SHP77 treated with DMSO at 0.1 percent for 48 hours (cell line): Measurements from ENCODE around the gene FKBP1B.
"Not testable (repeated sequence)": the region's sequence is repeated elsewhere in the genome, so short reads cannot be mapped to it uniquely, and the experiment has no call there.

ENCODE experiments used
- DNase-seq: peaks from one replicate; lab custom pipeline; 2025; lab: John Stamatoyannopoulos, UW

Gene FKBP1B

GRCh38 chr2:24072259-24072658 lies 22.7 kb downstream of the FKBP1B start:
- no peak for DNase-seq

DNA sequence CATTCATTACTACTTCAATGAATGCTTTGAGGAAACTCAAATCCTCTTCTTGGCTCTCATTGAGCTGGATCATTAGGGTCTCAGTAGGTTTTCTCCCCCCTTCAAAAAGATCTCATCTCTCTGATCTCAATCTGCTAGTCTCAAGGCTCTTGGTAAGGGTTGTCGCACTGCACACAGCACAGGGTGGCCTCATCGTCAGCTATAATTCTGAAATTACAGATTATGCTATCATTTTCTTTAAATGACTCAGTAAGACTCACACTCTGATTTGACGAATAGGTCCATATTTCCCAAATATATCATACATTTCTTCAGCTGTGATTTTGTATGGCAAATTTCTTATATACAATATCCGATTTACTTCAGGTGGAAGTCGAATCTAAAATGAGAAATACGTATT lies 24.3 kb downstream of the FKBP1B start:
- no peak for DNase-seq

DNA sequence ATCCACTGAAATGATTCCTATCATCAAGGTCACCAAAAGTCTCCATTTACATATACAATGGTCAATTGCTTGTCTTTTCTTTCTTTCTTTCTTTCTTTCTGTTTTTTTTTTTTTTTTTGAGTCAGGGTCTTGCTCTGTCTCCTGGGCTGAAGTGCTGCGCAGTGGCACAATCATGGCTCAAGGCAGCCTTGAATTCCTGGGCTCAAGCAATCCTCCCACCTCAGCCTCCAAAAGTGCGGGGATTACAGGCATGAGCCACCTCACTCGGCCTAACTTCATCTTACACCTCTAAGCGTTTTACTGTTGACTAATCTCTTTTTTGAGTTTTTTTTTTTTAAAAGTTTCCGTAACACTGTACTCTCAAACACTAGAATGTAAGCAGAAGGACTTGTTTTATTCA lies 25.7 kb downstream of the FKBP1B start:
- DNase-seq, result no peak

GRCh38 chr2:24075915-24076848 lies 26.6 kb downstream of the FKBP1B start, which contains the start of gene SF3B6:
Gene SF3B6, minus strand, starts transcription at chr2:24076326. Its CDS starts 97 bp downstream, at chr2:24076229.
- peak; percentile 95 for DNase-seq

- no peak for DNase-seq
Observed at GRCh38 chr2:24076849-24077534, 27.5 kb downstream of the FKBP1B start.

DNA sequence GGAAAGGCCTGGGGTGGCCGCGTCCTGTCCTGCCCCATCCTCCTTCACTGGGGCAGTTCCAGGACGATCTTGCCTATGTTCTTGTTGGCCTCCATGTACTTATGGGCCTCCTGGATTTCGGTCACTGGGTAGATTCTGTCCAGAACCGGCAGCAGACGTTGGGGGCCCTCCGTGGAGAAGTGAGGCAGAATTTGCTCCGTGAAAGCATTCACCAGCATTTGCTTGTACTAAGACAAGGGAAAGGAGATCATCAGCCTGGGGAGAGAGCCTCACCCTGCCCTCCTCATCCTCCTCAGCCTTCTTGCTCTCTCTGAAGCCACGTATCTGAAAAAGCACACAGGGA lies 28.0 kb downstream of the FKBP1B start:
- no peak for DNase-seq

GRCh38 chr2:24077879-24078278 lies 28.3 kb downstream of the FKBP1B start:
- no peak for DNase-seq

GRCh38 chr2:24080701-24081100 lies 31.2 kb downstream of the FKBP1B start:
- DNase-seq, result peak; percentile 44

DNA sequence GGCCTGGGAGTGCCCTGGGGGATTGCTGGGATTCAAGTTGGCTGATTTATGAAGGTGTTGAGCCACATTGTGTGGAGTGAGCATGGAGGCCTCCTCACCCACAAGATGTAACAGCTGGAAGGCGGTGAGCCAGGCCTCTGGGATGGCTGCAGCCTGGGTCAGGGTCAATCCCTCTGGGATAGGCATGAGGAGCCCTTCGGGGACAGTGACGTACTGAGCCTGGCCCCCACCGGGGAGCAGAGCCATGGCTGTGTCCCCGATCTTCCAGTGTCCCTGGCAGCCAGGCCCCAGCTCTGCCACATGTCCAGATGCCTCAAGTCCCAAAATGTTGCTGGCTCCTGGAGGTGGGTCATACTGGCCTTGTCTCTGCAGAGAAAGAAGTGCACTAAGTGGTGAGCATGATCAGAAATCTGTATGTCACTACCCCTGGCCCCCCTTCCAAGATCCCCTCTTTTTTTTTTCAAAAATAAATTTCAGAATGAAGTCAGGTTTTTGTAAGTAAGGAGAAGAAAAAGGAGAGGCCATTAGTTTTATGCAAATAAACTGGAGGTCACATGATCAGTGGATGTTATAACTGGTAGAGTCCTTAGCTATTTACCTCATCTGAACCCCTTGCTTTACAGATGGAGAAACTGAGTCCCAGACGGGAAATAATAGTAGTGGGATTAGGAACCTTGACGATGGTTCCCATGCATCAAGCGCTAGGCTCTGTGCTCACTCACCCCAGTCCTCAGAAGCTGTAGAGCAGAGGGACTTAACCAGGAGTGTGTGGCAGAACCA lies 33.4 kb downstream of the FKBP1B start:
- DNase-seq, result no peak

DNA sequence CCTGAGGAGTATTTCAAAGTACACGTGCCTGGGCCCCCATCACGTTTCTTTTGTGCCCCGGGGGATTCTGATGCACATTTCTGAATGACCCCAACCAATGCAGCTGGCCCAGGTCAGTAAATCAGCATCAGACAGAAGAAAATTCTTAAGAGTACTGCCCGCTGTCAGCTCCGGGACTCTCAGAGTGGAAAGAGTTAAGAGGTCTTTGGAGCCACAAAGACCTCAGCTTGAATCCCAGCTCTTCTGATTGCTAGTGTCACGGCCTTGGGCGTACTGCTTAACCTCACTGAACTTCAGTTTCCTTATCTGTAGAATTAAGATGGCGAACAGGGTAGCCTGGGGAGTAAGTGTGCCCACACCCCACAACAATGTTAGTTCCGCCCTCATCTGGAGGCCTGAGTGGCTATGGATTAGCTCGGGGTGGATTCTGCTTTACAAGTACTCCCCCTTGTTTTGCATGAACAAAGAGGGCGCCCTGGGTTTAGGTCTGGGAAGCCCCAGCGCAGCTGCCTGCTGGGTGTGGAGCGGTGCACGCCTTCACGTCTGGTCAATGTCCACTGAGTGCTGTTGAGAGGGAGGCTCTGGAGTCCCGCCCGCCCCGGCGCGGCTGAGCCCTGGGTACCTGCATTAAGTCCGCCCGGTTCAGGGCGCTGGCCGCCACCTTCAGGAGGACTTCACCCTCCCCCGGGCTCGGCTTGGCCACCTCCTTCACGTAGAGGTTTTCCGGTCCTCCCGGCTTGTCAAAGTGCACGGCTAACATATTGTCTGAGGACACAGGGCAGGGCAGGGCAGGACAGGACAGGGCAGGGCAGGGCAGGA lies 34.2 kb downstream of the FKBP1B start:
- DNase-seq, result peak; percentile 67

DNA sequence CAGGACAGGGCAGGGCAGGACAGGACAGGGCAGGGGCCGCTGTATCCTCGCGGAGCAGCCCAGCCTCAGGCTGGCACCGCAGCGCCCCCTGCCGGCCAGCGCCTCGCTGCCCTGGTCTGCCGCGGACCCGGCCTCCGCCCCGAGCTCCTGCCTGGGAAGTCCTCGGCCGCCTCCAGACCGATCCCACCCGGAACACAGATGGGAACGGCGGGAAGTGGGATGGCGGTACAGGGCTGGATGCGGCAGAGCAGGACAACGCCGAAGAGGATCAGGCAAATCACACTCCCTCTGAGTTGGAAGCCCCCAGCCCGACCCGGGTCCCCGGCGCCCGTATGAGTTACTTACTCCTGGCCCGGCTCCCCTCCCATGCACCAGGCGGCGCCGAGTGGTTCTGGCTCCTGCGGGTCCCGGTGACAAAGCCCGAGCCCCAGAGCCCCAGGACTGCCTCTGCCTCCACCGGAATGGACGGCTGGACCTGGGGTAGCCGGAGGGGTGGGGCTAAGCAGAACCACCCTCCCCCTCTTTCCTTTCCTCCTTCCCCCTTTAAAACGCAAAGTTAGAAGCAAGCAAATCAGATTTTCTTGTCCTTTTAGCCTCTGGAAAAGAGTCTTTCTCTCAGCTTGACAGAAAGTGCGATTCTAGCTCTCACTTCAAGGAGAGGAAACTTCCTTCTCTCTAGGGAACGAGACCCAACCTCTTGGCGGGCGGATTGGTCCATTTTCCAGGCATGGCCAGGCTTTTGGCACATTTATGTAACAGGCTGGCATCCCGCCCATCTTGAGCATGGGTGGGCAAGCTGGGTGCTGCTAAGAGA lies 35.1 kb downstream of the FKBP1B start, which contains the start of gene TP53I3:
TP53I3 (minus strand) TSS at position 449 of the 814 bp plus-strand sequence. CDS start 508 bp downstream, outside the sequence.
- peak; percentile 70 for DNase-seq

DNA sequence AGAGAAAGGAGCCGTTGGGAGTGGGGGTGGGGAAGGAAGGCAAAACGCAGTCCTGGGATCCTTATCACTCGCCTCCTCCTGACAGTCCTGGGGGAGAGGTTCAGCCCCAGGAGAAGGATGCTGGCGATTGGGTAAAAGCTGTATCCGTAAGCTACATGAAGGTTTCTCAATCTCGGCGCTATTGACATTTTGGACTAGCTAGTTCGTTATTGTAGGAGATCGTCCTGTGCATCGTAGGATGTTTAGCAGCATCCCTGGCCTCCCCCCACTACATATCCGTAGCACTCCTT lies 35.6 kb downstream of the FKBP1B start:
- no peak for DNase-seq

GRCh38 chr2:24086241-24086640 lies 36.7 kb downstream of the FKBP1B start:
- no peak for DNase-seq

DNA sequence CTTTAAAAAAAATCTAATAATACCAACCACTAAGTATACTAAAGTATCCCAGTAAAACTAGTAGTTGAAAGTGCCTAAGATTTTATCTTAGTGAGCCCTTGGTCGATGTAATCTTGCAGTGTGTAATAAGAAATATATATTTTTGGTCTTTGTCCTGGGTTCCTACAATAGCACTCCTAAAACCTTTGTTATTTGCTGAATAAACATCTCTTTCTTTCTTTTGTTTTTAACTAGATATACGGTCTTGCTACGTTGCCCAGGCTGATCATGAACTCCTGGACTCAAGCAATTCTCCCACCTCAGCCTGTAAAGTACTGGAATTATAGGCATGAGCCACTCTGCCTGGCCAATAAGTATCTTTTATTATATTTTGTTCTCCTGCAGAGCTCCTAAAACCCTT lies 37.5 kb downstream of the FKBP1B start:
- DNase-seq, result no peak

DNA sequence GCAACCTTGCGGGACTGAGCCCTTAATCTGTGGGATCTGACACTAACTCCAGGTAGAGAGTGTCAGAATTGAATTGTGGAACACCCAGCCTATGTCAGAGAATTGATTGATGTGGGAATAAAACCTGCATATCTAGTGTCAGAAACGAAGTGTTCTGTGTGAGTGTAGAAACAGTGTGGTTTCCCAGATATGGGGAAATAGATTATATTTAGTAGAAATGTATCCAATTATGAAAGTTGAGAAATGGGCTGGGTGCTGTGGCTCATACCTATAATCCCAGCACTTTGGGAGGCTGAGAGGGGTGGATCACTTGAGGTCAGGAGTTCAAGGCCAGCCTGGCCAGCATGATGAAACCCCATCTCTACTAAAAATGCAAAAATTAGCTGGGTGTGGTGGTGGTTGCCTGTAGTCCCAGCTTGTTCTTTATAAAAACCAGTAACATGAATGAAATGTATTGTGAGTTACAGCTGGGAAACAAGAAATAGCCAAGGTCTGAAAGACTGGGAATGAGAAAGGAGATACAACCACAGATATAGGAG lies 39.3 kb downstream of the FKBP1B start:
- DNase-seq, result no peak

GRCh38 chr2:24093270-24093669 lies 43.7 kb downstream of the FKBP1B start:
- DNase-seq, result not testable (repeated sequence)

- DNase-seq, result not testable (repeated sequence)
Observed at GRCh38 chr2:24095171-24095677, 45.7 kb downstream of the FKBP1B start.

DNA sequence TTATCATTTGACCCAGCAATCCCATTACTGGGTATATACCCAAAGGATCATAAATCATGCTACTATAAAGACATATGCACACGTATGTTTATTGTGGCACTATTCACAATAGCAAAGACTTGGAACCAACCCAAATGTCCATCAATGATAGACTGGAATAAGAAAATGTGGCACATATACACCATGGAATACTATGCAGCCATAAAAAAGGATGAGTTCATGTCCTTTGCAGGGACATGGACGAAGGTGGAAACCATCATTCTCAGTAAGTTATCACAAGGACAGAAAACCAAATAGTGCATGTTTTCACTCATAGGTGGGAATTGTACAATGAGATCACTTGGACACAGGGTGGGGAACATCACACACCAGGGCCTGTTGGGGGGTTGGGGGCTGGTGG lies 51.2 kb downstream of the FKBP1B start:
- not testable (repeated sequence) for DNase-seq

DNA sequence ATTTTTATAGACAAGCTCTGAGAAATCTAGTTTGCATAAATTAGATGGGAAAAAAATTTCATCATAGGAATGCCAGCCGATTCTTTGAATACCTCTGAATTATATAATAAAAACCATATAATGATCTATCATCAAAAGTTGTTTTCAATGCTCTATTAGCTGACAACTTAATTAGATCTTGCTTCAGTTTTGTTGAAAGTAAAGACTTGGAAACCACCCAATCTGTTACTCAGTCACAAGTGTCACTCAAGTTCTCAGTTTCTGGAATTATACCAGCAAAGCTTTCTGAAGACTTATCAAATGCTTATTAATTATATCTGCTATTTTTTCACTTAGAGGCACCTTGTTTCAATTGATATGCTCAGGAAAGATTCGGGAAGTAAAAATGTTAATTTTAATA lies 52.5 kb downstream of the FKBP1B start:
- DNase-seq, result no peak

- no peak for DNase-seq
Observed at GRCh38 chr2:24102677-24103076, 53.1 kb downstream of the FKBP1B start.
